SK-N-DZ (cell line): ENCODE data around the gene MSI2.

Experiments
- DNase-seq: peaks from one replicate; pipeline ENCODE4 v3.0.0-alpha.2; 2015; ENCODE audit warnings: low spot score

Gene MSI2

DNA sequence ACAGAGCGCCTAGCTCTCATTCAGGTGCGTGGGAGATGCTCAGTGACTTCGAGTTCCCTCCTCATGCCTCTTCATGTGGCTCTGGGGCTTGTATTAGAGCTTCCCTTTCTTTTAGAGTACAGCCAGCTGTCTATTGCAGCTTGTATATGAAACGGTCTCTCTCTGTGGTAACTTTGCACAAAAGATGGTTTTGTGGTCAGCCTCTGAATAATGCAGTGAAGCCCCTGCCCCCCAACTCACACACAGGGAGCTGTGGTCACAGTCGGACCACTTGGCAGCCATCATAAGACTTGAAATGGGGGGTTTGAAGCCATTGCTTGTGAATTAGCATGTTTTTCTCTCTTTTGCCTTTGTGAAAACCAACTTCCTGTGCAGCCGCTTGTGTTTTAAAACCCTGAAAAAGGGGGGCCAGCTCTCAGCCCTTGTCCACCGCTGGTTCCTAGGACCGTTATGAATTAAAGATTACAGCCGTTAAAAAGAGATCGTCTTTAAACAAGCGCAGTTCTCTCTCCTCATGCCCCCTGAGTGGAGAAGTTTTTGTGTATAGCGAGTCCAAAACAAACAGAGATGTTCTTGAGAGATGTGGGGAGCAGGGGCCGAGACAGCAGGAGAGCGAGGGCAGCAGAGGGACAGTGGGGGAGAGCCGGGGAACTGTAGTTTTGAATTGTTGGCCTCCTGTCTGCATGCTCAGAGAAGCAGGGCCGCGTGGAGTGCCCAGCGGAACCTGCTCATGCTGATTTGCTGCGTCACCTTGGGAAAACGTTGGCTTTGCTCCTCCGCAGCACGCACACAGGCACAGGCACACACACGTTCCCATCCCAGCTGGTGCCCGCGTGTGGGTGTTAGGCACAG, 199.0 kb downstream of the MSI2 start:
- DNase-seq: no peak

DNA sequence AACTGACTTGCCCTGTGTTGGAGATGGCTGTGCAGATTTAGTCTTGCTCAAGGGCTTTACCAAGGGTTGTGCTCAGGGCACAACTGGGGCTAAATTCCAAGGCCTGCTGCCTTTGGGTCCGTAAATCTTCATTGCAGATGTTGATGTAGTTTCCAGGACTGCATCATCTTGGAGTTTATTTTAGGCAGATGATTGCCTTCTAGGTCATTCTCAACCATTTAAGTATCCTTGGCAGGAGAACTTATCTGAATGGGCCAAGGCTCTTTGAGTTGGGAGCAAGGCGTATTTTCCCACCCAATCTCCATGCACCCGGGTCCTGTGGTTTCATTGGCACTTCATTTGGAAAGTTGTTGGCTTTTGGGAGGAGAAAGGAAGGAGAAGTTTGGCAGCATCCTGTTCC, 200.3 kb downstream of the MSI2 start:
- no peak for DNase-seq

DNA sequence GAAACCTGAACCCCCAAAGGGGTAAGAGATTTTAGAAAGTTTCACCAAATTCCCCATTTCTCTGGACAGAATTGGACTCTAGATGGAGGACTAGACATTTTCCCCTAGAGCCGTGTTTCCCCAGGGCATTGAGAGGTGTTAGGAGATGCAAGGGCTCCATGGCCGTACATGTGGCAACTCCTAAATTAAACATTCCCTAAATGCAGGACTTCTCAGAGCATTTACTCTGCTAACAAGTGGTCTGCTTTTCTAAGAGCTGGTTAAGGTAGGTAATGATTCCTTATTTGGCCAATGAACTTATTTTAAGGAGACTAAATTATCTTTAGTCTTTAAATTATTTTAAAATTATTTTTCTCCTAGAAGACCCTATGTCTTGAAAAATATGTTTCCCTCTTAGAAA, 200.9 kb downstream of the MSI2 start:
- no peak for DNase-seq

DNA sequence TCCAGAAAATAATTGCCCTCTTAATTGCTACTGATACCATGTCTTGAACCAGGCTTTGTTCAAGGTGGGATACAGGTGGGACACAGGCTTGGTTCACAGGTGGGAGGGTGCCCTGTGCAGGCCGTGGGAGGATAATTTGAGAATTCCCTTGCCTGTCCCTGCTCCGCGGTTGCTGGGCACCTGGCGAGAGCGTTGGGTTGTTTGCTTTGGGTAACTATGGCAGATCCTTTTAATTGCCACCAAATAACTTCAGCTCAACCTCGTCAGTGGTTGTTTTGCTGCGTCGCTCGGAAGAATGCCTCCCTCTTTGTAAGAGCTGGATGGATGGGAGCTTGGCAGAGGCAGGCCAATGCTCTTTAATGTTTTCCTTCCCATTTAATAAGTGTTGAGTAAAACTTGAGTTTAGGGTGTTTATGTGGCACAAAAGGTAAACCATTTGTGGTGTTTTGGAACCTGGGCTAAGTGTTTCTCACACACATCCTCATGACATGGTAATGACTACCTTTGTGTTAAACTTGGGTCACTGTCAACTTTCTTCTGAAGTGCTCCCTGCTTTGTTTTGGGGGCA, 202.5 kb downstream of the MSI2 start:
- DNase-seq: no peak

DNA sequence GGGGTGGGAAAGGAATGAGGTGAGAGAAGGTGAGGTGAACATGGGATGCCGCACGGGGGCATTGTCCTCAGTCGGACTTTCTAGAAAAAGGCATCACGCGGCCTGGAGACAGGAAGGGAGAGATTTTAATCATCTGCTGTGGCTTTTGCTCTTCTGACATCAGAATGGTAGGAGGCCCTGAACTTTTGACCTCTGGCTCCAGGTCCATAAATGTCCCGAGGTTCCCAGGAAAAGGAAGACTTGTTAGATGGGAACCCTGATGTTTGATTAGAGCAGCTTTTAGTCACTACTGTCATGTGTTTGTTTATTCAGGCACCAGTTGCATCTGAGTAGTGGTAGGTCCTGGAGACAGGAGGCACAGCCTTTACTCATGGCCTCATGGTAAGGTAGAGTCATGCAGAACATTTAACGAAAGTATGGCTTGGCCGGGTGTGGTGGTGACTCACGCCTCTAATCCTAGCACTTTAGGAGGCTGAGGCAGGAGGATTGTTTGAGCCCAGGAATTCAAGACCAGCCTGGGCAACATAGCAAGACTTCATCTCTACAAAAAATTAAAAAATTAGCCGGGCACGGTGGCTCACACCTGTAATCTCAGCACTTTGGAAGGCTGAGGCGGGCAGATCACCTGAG, 203.1 kb downstream of the MSI2 start:
- no peak for DNase-seq

DNA sequence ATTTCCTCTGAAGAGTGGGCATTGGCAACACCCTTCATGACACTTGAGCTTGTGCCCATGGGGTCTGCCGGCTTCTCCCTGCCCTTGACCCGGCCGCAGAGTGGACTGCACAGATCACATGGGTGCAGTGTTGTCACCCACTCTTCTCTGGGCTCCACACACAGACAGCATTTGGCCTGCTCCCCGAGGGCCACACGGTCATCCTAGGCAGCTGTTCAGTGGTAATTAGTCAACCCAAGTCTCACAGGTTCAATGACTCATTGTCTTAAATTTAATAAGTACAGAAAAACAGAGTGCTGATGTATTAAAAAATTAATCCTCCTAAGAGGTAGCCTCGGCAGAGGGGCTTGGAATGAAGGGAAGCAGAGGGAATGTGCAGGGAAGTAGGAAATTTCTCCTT, 204.8 kb downstream of the MSI2 start:
- no peak for DNase-seq

DNA sequence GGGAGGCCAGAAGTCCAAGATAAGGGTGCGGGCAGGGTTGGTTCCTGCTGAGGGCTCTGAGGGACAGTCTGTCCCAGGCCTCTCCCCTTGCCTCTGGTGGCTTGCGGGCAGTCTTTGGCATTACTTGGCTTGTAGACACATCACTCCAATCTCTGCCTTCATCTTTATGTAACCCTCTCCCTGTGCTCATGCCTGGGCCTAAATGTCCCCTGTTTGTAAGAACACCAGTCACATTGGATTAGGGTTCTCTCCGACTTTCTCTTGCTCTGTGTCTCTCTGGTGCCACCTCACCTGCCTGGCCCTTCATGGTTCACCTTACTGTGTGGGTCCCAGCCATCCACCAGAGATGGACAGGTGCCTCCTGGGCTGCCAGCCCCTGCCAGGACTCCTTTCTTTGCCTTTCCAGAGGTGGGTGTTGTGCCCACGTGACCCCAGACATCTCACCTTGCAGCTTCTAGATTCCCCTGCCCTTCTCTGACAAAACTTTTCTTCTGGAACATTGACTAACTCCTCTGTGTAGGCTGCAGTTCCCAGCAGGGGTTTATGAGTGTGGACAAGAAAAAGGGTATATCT, 205.8 kb downstream of the MSI2 start:
- DNase-seq: no peak

DNA sequence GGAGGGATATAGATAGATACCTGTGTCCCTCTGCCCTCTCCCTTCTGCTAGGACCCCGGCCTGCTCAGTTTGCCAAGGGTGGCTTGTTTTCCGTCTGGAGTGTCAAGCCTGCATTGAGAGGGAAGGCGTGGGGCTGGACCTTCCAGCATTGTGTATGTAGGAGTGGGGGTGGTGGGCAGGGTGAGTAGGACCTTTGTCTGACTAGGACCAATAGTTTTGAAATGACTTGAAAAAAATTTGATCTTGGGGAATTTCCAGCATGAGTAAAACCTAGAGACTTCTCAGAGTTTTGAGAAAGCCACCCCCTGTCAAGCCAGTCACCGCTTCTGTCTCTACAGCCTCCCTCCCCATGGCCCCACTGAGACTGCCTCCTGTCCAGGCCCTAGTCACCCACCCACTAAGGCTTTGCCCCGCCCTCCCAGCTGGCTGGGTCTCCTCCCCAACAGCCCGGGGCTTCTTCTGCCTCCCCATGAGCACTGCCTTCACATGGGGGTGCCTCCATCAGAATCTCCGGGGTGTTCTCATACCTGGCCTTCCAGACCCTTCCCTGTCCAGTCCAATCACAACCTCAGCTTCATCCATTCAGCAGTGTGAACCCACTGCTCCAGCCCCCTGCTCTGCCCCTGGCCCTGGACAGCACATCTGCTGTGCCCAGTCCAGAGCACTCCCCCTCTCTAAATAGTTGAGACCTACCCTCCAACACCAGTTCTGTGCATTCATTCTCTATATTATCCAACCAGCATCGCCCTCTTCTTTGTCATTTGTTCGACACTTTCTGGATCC, 207.0 kb downstream of the MSI2 start:
- DNase-seq: no peak

DNA sequence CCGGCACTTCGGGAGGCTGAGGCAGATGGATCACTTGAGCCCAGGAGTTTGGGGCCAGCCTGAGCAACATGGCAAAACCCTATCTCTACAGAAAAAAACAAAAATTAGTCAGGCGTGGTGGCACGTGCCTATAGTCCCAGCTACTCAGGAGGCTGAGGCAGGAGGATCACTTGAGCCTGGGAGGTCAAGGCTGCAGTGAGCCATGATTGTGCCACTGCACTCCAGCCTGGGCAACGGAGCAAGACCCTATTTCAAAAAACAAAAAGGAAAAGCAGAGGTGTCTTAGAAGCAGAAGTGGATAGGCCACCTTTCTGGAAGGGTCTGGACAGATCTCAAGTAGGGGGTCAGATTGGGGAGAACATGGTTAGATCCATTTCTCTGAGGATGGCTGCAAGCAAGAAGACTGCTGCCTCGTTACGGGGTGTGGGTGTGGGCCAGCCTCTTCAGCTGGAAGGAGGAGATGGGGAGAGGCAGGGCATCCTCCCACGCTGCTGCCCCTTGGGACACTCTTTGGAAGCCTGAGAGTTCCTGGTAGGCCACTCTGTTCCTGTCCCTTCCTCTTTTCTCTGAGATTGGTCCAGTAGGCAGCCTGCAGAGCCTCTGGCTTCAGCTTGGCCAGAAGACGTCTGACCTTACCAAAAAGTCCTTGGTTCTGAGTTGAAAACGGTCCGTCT, 208.0 kb downstream of the MSI2 start:
- DNase-seq: no peak

DNA sequence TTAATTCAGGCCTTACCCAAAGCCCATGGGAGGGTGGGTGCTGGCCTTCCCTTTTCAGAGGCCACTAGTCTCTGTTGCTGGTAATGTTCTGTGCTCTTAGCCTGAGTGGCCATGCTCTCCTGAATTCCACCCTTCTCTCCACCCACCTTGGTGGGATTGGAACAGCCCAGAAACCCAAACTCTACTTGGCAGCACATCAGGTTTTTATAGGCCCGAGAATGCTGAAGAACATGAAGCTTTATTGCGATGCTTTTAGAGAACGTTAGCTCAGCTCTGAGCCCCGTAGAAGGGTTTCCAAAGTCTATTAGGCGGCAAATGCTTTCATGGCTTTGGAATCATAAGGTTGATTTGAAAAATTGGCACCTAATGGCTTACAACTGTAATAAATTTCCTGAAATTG, 209.3 kb downstream of the MSI2 start:
- DNase-seq: no peak

DNA sequence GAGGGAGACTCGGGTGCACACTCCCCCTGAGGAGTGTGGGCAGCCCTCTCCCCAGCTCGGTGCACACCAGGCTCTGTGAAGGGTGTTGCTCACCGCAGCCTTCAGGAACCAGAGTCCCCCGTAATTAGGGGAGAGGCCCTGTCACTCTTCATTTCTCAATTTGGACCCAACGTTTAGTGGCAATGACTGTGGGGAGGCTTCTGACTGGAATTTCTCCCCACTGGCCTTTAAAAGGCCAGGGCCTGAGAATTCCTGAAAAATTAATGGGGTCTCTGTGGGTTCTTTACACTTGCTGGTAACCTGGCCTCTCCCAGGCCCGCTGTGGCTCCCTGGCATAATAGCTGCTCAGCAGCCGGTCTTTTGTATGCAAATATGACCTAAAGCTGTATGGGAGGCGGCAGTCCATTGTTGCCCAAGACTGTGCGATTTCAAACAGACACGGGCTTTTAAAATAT, 209.7 kb downstream of the MSI2 start:
- DNase-seq: no peak

DNA sequence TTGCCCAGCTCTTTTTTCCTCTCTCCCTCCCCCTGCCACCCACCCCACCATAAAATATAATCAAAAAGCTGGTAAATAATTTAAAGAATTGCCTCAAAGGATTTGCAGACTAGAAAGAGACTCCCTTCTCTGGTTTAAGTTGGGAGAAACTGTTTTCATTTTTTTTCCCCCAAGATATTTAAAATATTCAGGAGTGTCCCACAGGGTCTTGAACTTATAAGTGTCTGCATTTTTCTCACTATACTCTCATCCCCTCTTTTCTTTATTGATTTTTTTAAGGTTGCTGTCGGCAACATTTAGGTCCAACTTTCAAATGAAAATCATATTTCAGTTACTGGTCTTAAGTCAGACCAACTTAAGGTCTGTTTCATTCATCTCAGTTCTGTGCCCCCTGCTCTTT, 210.2 kb downstream of the MSI2 start:
- DNase-seq: no peak

DNA sequence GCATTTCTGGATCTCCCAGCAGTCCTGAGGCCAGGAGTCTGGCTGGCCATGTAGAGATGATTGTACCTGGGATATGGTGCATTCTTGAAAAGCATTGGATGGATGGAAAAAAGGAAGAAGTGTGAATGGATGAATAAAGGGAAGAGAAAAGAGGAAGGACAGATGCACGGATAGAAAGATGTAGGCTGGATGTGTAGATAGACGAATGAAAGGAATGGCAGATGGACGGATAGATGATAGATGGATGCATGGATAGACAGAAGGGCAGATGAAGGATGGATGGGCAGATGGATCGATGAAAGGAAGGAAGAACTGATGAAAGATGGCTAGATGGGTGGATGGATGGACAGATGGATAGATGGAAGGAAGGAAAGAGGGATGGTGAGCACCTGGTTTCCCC, 210.9 kb downstream of the MSI2 start:
- DNase-seq: no peak

DNA sequence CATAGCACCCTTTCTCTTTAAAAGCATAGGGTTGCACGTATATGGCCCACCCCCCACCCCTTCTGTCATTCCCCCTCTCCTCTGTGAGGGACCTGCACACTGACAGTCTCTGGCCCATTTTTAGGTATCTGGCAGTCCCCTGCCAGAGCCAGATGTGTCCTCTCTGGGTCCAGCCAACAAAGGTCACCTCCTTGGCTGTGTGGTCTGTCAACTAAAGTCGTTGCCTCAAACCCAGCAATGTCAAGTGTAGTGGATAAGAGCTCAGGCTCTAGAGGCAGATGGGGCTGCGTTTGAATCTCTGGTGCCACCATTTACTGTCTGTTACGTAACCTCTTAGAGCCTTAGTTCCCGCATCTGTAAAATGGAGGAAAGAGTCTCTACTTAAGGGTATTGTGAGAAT, 211.5 kb downstream of the MSI2 start:
- DNase-seq: no peak

DNA sequence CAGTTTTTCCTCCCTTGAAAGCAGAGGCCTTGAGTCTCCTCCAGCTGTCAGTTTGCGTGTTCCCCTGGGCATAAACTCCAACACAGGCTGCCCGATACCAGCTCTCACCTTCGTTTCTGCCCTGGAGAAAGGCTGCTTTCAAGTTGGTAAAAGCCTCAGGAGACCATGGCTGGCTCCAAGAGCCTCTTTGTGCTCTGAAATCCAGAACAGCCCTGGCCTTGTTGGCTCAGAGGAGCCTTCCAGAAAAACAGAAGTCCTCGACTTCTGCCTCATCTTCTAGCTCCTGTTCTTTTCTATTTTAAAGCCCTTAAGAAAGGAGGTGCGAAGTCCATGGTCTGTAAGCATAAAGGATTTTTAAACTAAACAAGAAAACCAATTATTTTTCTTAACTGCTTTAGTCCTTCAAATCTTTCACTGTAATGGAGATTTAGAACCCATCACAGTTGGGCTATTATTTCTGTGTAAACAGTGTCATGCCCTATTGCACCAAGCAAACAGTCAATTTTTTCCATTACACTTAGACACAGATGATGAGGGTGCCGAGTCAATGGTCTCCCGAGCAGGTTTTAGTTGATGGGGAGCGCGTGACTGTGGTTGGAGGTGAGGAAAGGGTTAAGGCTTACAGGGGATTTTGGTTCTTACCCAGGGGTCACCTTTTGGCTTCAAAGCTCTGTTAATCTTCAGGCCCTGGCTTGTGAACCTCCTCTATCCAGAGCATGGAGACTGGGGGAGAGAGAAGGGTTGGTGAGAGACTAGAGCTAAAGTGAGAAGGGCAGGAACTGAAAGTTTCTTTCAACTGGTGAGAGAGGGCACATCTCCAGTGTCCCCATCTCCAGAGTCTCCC, 212.8 kb downstream of the MSI2 start:
- DNase-seq: no peak

DNA sequence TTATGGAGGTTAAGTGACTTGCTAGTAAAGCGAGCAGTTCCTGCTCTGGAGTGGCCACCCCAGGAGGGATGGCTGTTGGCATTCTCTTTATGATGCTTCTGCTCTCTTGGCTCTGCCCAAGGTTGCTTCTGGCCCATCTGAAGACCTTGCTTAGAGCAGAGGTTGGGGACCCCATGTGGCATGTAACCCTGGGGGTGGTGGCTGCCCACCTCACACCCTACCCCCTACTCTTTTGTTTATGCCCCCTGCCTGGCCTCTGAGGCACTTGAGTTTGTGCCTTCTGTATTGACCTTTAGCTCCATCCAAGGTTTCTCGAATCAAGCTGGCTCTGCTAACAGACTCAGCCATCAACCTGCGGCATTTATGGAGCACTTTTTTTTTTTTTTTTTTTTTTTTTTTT, 214.6 kb downstream of the MSI2 start:
- no peak for DNase-seq

DNA sequence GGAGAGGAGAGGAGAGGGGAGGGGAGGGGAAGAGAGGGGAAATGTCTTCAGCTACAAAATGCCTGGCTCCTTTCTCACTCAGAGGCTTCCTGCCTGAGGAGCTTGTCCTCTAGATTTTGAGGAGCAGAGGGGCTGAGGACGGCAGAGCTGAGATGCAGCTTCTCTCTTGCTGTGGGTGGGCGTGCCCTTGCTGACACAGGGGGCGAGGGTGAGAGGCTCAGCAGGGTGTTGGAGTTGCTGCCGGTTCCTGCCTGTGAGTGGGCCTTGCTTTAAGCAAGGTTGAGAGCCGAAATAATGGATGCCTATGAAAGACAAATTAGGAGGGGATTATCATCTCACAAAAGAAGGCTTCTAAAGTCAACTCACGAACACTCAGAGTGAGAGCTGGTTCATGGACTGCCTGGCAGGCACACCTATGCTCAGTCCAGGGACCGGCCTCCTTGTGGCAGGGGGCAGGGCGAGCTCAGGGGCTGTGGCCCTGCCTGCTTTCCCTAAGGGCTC, 215.6 kb downstream of the MSI2 start:
- DNase-seq: no peak

DNA sequence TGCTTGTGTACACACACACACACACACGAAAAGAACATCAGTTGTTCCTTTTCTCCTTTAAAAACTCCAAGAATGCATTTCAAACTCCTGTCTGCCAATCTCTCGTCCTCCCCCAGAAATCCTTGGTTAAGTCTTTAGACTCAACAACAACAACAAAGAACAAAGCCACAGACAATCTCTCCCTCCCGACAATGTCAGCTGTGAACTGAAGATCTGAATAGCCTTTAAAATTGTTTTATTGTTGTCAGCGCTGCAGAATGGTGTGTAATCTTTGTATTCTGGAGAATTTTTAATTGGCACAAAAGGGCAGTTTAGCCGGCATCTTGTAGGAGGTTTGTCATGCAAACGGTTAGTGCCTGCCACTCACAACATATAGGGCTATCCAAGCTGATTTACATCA, 219.5 kb downstream of the MSI2 start:
- DNase-seq: no peak

DNA sequence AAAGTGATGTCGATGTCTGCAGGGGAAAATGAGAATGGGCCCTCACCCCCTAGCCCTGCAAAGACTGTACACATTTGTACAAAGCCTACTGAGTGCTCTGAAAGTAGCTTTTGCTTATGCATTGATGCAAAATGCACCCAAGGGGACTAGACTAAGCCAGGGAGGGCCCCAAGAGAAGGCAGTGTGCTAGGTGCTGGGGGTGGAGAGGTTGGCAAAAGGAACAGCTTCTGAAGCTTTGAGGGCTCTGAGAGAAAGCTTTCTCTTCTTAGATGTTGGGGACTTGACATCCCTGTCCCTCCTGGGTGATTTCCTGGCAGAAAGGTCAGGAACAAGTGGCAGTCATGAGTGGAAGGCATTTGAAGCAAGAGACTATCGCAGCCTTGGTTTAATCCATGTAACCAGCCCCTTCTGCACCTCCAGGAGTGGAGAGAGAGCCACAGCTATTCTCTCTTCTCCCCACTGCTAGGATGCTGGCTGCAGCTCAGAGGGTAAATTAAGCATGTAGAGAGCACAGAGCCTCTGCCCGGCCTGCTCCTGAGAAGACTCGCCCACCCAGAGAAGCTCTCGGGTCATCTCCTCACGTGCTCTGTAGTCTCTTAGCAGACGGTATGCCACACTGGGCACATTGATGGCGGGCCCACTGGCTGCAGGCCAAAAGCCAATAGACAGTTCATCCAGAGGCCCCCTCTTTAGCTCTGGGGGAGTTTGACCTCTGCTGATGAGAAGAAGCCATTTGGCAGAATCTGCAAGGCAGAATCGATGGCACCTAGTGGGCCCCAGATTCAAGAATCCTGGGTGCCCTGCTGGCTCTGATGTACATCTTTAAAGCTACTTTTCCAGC, 221.4 kb downstream of the MSI2 start:
- DNase-seq: no peak
